ENCODE data around the gene ADGRG1.

The ADGRG1 gene

GRCh38 chr16:57682809-57683635 lies 54.6 kb downstream of the ADGRG1 start:
- DNase-seq (ENCODE audit: low read depth in 1 of 2, low spot score in 1 of 2), result no peak

- no peak for DNase-seq (ENCODE audit: low read depth in 1 of 2, low spot score in 1 of 2)
Observed at GRCh38 chr16:57683636-57684545, 55.5 kb downstream of the ADGRG1 start.

- no peak for DNase-seq (ENCODE audit: low read depth in 1 of 2, low spot score in 1 of 2)
Observed at GRCh38 chr16:57684626-57685358, 56.4 kb downstream of the ADGRG1 start.

GRCh38 chr16:57685633-57686032 lies 57.2 kb downstream of the ADGRG1 start:
- no peak for DNase-seq (ENCODE audit: low read depth in 1 of 2, low spot score in 1 of 2)

GRCh38 chr16:57686577-57686976 lies 58.1 kb downstream of the ADGRG1 start:
- DNase-seq (ENCODE audit: low read depth in 1 of 2, low spot score in 1 of 2), result no peak

- DNase-seq (ENCODE audit: low read depth in 1 of 2, low spot score in 1 of 2), result no peak
Observed at GRCh38 chr16:57687363-57687929, 59.0 kb downstream of the ADGRG1 start.

- DNase-seq (ENCODE audit: low read depth in 1 of 2, low spot score in 1 of 2), result no peak
Observed at GRCh38 chr16:57688487-57688986, 60.1 kb downstream of the ADGRG1 start.

- DNase-seq (ENCODE audit: low read depth in 1 of 2, low spot score in 1 of 2), result no peak
Observed at GRCh38 chr16:57688987-57689761, 60.7 kb downstream of the ADGRG1 start.

- no peak for DNase-seq (ENCODE audit: low read depth in 1 of 2, low spot score in 1 of 2)
Observed at GRCh38 chr16:57689762-57690558, 61.5 kb downstream of the ADGRG1 start.

- DNase-seq (ENCODE audit: low read depth in 1 of 2, low spot score in 1 of 2), result no peak
Observed at GRCh38 chr16:57690782-57691471, 62.5 kb downstream of the ADGRG1 start.

GRCh38 chr16:57692636-57693035 lies 64.2 kb downstream of the ADGRG1 start:
- no peak for DNase-seq (ENCODE audit: low read depth in 1 of 2, low spot score in 1 of 2)

- DNase-seq (ENCODE audit: low read depth in 1 of 2, low spot score in 1 of 2), result no peak
Observed at GRCh38 chr16:57693550-57693949, 65.1 kb downstream of the ADGRG1 start.

- DNase-seq (ENCODE audit: low read depth in 1 of 2, low spot score in 1 of 2), result no peak
Observed at GRCh38 chr16:57694231-57694724, 65.8 kb downstream of the ADGRG1 start.

- DNase-seq (ENCODE audit: low read depth in 1 of 2, low spot score in 1 of 2), result no peak
Observed at GRCh38 chr16:57694725-57695679, 66.6 kb downstream of the ADGRG1 start, which contains the start of gene DRC7. DRC7 (plus strand) TSS chr16:57694806; CDS start chr16:57697950, 3,144 bp downstream.

GRCh38 chr16:57695680-57696069 lies 67.2 kb downstream of the ADGRG1 start:
- DNase-seq (ENCODE audit: low read depth in 1 of 2, low spot score in 1 of 2), result no peak

- no peak for DNase-seq (ENCODE audit: low read depth in 1 of 2, low spot score in 1 of 2)
Observed at GRCh38 chr16:57696240-57696639, 67.8 kb downstream of the ADGRG1 start.

- DNase-seq (ENCODE audit: low read depth in 1 of 2, low spot score in 1 of 2), result no peak
Observed at GRCh38 chr16:57697896-57698537, 69.6 kb downstream of the ADGRG1 start.
